ENCODE results near the gene CHRNB1.
A peak's percentile ranks its signal among the peaks of the same experiment; 100 is the strongest.

Gene CHRNB1

GRCh38 chr17:7444682-7445618 lies at the start of gene CHRNB1:
Gene CHRNB1 (plus strand): TSS chr17:7445061. CDS start chr17:7445128, 67 bp downstream.
- peak; percentile 87 for DNase-seq (ENCODE audit: low spot score)

- DNase-seq (ENCODE audit: low spot score), result no peak
These were observed 48.7 kb upstream of the CHRNB1 start for GRCh38 chr17:7396147-7396546.

GRCh38 chr17:7398612-7399011 lies 46.2 kb upstream of the CHRNB1 start:
- no peak for DNase-seq (ENCODE audit: low spot score)

DNA sequence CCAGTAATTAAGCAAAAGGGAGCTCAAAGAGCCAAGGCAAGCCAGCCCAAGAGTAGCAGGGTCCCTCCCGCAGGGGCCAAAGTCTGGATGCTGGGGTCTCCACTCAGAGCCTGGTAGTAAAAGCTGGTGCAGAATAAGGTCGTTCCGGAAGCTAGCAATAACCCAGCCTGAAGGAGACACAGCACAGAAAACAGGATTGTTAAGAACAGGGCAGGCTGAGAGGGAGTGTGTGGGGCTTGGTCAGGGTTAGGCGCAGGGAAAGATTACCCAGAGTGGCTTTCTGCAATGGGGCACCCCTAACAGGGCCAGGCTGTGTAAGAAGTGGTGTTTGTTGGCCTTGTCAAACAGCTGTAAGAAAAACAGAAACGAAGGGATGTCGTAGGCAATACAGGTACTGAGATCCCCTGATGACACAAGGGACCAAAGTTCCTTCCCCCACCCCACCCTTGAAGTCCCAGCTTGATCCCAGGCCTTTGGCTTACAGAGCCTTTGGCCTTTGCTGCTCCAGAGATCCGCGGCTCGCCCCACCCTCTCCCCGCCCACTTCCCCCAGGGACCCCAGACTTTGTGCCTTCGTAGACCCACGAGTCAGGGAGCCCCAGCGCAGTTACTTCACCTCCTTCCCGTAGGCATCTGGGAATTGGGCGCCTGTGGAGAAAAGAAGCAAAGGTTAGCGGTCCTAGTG lies 41.7 kb upstream of the CHRNB1 start:
- DNase-seq (ENCODE audit: low spot score), result no peak

DNA sequence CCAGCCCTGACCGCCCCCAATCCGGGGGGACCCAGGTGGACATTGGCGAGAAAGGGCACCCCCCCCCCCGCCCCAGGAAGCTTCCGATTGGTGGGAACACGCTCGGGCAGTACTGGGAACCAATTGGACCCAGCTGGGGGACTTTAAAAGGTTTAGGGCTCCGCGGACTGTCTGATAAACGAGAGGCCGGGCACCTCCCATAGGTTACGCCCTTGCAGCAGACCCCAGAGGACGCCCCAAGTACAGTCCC lies 41.2 kb upstream of the CHRNB1 start:
- no peak for DNase-seq (ENCODE audit: low spot score)

DNA sequence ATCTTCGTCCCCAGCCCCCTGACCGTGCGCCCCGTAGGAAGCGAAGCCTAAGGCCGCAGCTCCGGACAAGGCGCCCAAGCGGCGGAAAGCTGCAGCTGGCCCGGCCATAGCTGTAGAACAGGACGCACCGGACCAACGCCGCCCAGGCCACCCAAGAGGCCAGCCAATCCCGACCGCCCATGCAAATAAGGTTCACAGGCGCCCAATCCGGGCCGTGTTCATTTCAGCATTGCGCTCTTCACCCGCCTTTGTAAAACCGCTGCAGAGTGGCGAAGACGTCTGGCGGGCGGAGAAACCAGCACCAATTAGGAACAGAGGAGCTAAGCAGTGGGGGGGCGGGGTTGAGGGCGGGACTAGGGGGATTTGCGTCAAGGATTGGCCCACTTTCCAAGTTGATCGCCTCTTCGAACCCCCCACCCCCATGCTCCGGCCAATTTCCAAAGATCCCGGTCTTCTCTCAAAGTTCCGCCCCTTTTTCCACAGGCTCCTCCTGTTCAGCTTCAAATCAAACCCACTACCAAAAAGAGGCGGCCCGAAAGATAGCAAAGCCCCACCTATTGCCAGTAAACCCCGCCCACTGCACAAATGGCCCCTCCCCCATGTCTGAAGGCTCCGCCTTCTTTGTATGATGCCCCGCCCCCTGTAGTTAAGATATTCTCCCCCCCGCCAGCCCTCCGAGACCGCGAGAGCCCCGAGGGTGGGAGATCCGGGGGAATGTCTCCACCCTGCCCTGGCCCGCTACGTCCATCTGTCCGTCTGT lies 40.7 kb upstream of the CHRNB1 start, which contains the start of gene TMEM256:
Gene TMEM256 (minus strand): TSS at position 121 of the 760 bp plus-strand sequence. CDS start 13 bp downstream, at position 108.
- DNase-seq (ENCODE audit: low spot score), result peak; percentile 100

DNA sequence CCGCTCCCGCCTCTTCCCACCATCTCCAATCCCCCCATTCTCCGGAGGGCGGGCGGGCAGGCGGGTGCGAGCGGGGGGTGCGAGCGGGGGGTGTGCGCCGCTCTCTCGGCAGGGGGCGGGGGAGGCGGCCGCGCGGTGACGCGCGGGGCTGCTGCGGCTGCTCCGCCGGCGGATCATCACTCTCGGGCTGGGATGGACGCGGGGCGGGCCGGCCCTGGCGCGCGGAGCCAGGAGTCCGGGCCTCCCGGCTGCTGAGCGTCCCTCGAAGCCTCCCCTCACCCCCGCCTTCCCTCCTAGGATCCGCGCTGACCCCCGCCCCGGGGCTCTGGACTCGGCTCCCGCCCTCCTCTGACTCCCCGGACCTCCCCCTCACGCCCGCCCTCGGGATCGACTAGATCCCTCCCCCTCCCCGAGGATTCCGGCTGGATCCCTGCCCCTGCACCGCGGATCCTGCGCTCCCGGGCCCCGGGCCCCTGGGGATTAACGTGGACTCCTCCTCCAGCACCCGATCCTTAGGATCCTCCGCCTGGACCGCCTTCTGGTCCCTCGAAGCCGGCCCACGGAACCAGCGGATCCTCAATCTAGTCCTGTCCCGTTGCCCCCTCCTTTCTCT lies 40.0 kb upstream of the CHRNB1 start:
- DNase-seq (ENCODE audit: low spot score), result no peak

GRCh38 chr17:7405350-7406234 lies 39.3 kb upstream of the CHRNB1 start:
- peak; percentile 57 for DNase-seq (ENCODE audit: low spot score)

GRCh38 chr17:7406235-7406825 lies 38.5 kb upstream of the CHRNB1 start:
- no peak for DNase-seq (ENCODE audit: low spot score)

GRCh38 chr17:7407082-7407481 lies 37.8 kb upstream of the CHRNB1 start:
- DNase-seq (ENCODE audit: low spot score), result no peak

DNA sequence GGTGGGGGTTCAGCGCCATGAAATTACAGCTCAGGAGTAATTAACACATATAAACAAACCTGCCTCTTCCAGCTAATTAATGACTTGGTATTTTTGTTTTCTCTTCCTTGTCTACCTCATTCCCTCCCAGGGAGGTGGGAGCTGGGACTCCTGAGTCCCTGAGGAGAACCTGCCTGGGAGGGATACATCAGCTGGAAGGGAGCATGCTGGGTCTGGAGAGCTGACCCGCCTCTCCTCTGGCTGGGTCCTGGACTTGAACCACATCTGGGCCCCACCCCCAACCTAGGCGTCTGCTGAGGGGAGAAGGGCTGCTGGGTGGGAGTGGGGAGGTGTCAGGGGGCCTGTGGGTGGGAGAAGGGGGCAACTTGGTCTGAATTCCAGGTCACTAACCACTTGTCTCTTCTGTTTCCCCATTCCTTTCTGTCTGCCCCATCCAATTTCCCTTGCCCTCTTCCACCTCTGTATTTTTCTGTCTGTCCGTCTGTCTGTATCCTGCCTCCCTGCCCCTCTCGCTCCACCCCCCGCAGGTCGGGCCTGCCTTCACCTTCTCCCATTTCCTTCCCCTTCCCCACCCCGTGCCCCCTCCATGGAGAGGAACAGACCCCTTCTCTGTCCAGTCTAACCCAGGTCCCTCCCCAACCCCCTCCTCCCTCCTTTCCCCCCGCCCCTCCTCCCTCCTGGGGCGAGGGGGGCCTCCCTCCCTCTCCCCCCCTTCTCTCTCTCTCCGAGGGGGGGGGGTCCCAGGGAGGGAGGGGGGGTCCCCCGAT lies 37.2 kb upstream of the CHRNB1 start, which contains the start of gene NLGN2:
Gene NLGN2 (plus strand): TSS at position 361 of the 767 bp plus-strand sequence. CDS start 411 bp downstream, outside the sequence.
- no peak for DNase-seq (ENCODE audit: low spot score)

DNA sequence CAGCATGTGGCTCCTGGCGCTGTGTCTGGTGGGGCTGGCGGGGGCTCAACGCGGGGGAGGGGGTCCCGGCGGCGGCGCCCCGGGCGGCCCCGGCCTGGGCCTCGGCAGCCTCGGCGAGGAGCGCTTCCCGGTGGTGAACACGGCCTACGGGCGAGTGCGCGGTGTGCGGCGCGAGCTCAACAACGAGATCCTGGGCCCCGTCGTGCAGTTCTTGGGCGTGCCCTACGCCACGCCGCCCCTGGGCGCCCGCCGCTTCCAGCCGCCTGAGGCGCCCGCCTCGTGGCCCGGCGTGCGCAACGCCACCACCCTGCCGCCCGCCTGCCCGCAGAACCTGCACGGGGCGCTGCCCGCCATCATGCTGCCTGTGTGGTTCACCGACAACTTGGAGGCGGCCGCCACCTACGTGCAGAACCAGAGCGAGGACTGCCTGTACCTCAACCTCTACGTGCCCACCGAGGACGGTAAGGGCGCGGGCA lies 36.6 kb upstream of the CHRNB1 start:
- DNase-seq (ENCODE audit: low spot score), result no peak

DNA sequence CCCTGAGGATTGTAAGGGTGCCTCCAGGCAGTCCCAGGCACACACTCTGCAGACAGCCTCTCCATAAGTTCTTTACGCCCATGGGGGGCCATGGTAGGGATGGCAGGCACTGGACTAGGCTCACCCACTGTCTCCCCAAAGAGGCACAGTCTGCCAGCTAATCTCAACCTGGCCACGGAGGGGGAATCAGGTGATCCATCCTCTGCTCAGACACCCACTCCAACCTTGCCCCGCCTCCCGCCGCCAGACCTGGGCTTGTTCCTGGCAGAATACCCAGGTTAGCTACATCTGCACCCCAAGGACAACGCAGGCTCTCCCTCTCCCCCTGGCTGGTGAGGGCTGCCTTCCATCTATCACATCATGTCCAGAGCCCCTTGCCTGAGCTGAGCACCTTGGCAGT lies 36.0 kb upstream of the CHRNB1 start:
- no peak for DNase-seq (ENCODE audit: low spot score)

- DNase-seq (ENCODE audit: low spot score), result no peak
These were observed 35.1 kb upstream of the CHRNB1 start for GRCh38 chr17:7409716-7410115.

GRCh38 chr17:7410634-7411426 lies 34.0 kb upstream of the CHRNB1 start:
- DNase-seq (ENCODE audit: low spot score), result no peak

- no peak for DNase-seq (ENCODE audit: low spot score)
These were observed 33.5 kb upstream of the CHRNB1 start for GRCh38 chr17:7411427-7411750.

DNA sequence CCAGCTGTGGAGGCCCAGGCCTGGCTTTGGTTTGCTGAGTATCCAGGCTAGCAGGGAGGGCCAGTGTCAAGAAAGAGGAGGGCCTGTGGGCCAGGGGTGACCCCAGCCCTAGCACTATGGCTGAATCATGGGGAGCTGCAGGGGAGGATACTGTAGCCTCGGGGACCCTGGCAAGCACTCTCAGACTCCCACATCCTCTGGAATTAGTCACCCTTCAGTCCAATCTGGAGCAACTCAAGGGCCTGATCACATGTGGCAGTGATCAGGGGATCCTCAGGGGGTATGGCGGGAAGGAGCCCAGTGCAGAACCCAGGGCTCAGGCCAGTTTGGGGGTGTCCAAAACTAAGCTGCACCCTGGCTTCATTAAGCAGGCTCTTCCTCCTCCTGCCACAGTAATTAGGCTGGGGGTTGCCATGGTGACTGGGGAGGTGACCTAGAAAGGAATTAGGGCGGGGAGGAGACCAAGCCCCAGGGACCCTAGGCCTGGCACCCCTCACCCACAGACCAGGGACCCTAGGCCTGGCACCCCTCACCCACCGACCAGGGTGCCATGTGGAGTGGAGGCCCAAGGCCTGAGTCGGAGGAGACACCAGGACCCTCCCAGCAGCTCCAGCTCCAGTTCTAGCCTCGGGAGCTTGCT lies 31.4 kb upstream of the CHRNB1 start:
- no peak for DNase-seq (ENCODE audit: low spot score)

DNA sequence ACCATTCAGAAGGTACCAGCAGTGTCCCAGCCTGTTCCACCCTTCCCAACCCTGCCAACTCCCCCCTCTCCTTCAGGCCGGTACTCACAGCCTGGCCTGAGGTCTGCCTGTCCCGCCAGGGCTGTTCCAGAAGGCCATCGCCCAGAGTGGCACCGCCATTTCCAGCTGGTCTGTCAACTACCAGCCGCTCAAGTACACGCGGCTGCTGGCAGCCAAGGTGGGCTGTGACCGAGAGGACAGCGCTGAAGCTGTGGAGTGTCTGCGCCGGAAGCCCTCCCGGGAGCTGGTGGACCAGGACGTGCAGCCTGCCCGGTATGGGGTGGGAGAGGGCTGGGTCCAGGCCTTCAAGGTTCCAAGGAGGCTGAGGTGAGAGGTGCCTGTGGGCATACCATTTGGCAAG lies 30.0 kb upstream of the CHRNB1 start:
- DNase-seq (ENCODE audit: low spot score), result no peak

GRCh38 chr17:7415784-7416183 lies 29.1 kb upstream of the CHRNB1 start:
- no peak for DNase-seq (ENCODE audit: low spot score)
